ENCODE results near the gene SLC6A1. TPM values are rescaled to one million over a fixed set of nuclear protein-coding genes. Genes with fewer than 3 reads are reported as not detected.

Gene SLC6A1
- total RNA-seq, 1 donor from 2014 or later, result 7.5 TPM

GRCh38 chr3:11010426-11011165 is 18.0 kb downstream of the SLC6A1 start:
- Mint-ChIP-seq H3K4me3 (ENCODE audit: unreplicated experiment) (no peak overlapping the region), H3K36me3 (ENCODE audit: low read depth, unreplicated experiment) (peaks cover 4% of the 10 kb centered on the region)

GRCh38 chr3:11014253-11014652 is 21.7 kb downstream of the SLC6A1 start:
- peaks cover 2% of the 10 kb centered on the region for H3K27me3 Mint-ChIP-seq (ENCODE audit: unreplicated experiment)
- TF ChIP-seq, protein P1, sequence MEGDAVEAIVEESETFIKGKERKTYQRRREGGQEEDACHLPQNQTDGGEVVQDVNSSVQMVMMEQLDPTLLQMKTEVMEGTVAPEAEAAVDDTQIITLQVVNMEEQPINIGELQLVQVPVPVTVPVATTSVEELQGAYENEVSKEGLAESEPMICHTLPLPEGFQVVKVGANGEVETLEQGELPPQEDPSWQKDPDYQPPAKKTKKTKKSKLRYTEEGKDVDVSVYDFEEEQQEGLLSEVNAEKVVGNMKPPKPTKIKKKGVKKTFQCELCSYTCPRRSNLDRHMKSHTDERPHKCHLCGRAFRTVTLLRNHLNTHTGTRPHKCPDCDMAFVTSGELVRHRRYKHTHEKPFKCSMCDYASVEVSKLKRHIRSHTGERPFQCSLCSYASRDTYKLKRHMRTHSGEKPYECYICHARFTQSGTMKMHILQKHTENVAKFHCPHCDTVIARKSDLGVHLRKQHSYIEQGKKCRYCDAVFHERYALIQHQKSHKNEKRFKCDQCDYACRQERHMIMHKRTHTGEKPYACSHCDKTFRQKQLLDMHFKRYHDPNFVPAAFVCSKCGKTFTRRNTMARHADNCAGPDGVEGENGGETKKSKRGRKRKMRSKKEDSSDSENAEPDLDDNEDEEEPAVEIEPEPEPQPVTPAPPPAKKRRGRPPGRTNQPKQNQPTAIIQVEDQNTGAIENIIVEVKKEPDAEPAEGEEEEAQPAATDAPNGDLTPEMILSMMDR (IDR thresholded peaks at IDR 0.05; ENCODE audit: unreplicated experiment), result no peak
- no peaks in the 10 kb centered on the region for H3K9me3 Mint-ChIP-seq (ENCODE audit: unreplicated experiment)
- H3K4me1 Mint-ChIP-seq (ENCODE audit: unreplicated experiment), result peaks cover 47% of the 10 kb centered on the region
- peaks cover 8% of the 10 kb centered on the region for H3K36me3 Mint-ChIP-seq (ENCODE audit: low read depth, unreplicated experiment)
- H3K27ac Mint-ChIP-seq (ENCODE audit: unreplicated experiment), result no peak overlapping the region
- no peak overlapping the region for H3K4me3 Mint-ChIP-seq (ENCODE audit: unreplicated experiment)
- no peak for DNase-seq (ENCODE audit: low spot score)

More at GRCh38 chr3:11010426-11011165, 18.0 kb downstream of the SLC6A1 start:
- no peak for DNase-seq (ENCODE audit: low spot score)
- Mint-ChIP-seq H3K9me3 (ENCODE audit: unreplicated experiment) (no peaks in the 10 kb centered on the region), H3K27ac (ENCODE audit: unreplicated experiment) (no peak overlapping the region), H3K4me1 (ENCODE audit: unreplicated experiment) (peaks cover 39% of the 10 kb centered on the region), H3K27me3 (ENCODE audit: unreplicated experiment) (peaks cover 6% of the 10 kb centered on the region)
- TF ChIP-seq, protein P1 (IDR thresholded peaks at IDR 0.05; ENCODE audit: unreplicated experiment), result no peak

GRCh38 chr3:11014752-11015151 is 22.2 kb downstream of the SLC6A1 start:
- Mint-ChIP-seq H3K4me1 (ENCODE audit: unreplicated experiment) (peaks cover 48% of the 10 kb centered on the region), H3K4me3 (ENCODE audit: unreplicated experiment) (no peak overlapping the region)

GRCh38 chr3:11015369-11015768 is 22.8 kb downstream of the SLC6A1 start:
- Mint-ChIP-seq H3K27ac (ENCODE audit: unreplicated experiment) (no peak overlapping the region), H3K9me3 (ENCODE audit: unreplicated experiment) (no peaks in the 10 kb centered on the region), H3K4me1 (ENCODE audit: unreplicated experiment) (peaks cover 42% of the 10 kb centered on the region), H3K4me3 (ENCODE audit: unreplicated experiment) (no peak overlapping the region), H3K36me3 (ENCODE audit: low read depth, unreplicated experiment) (peaks cover 11% of the 10 kb centered on the region), H3K27me3 (ENCODE audit: unreplicated experiment) (peaks cover 2% of the 10 kb centered on the region)
- DNase-seq (ENCODE audit: low spot score), result no peak
- TF ChIP-seq, protein P1 (IDR thresholded peaks at IDR 0.05; ENCODE audit: unreplicated experiment), result no peak

More at GRCh38 chr3:11014752-11015151, 22.2 kb downstream of the SLC6A1 start:
- H3K27ac Mint-ChIP-seq (ENCODE audit: unreplicated experiment), result no peak overlapping the region
- no peak for DNase-seq (ENCODE audit: low spot score)
- peaks cover 2% of the 10 kb centered on the region for H3K27me3 Mint-ChIP-seq (ENCODE audit: unreplicated experiment)
- no peaks in the 10 kb centered on the region for H3K9me3 Mint-ChIP-seq (ENCODE audit: unreplicated experiment)
- TF ChIP-seq, protein P1 (IDR thresholded peaks at IDR 0.05; ENCODE audit: unreplicated experiment), result no peak
- peaks cover 11% of the 10 kb centered on the region for H3K36me3 Mint-ChIP-seq (ENCODE audit: low read depth, unreplicated experiment)

- Mint-ChIP-seq H3K4me1 (ENCODE audit: unreplicated experiment) (peaks cover 33% of the 10 kb centered on the region), H3K27me3 (ENCODE audit: unreplicated experiment) (peaks cover 3% of the 10 kb centered on the region), H3K9me3 (ENCODE audit: unreplicated experiment) (no peaks in the 10 kb centered on the region), H3K36me3 (ENCODE audit: low read depth, unreplicated experiment) (peaks cover 11% of the 10 kb centered on the region), H3K27ac (ENCODE audit: unreplicated experiment) (no peak overlapping the region), H3K4me3 (ENCODE audit: unreplicated experiment) (no peak overlapping the region)
- TF ChIP-seq, protein P1 (IDR thresholded peaks at IDR 0.05; ENCODE audit: unreplicated experiment), result no peak
- no peak for DNase-seq (ENCODE audit: low spot score)
These were observed 24.2 kb downstream of the SLC6A1 start for GRCh38 chr3:11016727-11017126.
